UCSD-AML1 (cell line): ENCODE results near the gene PTPRM.

Experiments
- DNase-seq: peaks from one replicate; lab custom pipeline; 2025; ENCODE audit not compliant: unreplicated experiment; lab: John Stamatoyannopoulos, UW

PTPRM gene

DNA sequence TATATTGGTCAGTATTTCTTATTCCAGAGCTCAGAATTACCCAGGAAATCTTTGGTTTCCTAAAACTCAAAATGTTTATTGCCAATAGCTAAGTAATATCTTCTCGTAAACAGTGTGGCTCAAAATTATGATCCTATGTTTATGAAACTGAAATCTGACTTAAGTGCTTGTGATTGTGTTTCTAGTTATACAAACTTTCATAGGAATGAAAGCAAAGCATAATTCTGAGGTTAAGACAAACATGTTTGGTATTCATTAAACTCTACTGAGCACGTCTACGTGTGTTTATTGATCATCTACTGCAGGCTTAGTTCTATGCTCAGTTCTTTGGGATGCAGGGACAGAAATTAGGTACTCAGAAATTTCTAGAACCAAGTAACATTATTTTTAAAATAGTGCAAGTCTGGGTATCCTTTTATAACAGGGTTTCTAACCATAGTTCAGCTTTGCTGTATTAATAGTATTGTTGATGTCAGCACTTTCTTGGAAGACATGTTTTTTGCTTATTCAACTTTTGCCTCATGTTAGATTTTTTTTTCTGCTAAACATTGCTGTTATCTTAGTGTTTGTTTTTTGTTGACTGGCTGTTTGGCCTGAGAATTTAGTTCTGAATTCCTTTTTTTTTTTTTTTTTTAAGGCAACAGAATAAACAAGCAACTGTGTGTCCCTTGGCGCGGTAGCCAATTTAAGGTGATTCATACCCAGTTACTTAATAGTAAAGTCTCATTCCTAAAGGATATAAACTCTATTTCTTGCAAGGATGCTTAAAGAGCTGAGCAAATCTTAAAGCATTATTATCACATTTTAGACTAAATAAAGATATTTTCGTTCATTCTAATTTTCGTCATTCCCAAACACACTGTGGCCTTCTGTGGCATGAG is 31.3 kb downstream of the PTPRM start:
- no peak for DNase-seq

DNA sequence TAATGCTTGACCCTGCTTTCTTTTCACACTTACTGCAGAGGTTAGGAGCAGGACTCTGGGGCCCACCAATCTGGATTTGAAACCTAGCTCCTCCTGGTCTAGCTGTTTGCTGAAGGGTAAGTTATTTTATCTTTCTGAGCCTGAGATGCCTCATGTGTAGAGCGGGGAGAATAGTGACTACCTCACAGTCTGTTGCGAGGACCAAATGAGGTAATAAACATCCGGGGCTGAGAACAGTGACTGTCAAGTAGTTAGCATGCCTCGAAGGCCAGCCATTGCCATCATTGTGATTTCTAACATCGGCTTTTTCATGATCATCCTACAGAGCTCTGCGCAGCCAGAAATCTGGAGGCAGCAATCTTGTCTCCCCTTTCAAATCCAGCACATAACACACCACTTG is 32.9 kb downstream of the PTPRM start:
- no peak for DNase-seq

DNA sequence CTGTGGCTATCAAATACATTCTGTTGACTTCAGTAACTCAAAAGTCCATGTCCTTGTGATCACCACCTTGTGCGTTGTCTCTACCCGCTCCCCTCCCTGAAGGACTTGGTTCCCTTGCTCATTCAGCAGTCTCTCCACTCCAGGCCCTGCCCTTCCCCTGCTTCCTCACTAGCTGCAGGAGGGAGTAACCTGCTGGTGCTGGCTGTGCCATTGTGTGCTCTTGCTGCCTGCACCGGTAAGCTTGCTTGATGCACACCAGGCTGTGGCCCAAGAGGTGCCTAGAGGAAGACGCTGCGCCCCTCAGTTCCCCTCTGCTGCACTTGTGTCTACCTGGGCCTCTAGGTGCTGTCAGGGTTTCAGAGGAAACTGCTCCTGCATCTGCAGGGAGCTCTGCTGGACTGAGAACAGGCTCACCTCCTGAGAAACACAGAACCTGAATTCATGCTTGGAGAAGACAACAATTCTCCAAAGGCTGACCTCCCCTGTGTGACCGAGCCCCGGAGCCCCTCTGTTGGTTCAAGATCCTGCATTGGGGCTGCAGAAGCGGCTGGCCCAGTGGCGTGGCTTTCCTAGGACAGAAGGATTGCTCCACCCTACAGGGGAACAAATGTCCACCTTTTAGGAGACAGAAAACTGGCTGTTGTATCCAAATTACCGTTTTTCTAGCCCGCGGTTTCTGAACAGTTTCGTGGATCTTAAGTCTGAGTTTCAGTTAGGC is 33.6 kb downstream of the PTPRM start:
- DNase-seq = peak; percentile 23

DNA sequence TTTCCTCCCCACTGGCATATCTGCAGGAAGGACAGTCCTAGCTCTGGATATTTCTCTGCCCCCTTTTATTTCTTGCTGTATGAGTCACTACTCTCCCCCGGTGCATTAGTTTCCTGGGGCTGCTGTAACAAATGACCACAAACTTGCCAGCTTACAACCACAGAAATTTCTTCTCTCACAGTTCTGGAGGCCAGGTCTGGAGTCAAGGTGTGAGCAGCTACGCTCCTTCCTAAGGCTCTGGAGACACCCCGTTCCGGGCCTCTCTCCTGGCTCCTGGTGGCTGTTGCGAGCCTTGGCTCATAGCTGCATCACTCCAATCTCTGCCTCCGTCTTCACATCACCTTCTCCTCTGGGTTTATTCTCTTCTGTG is 34.1 kb downstream of the PTPRM start:
- DNase-seq = peak; percentile 29

DNA sequence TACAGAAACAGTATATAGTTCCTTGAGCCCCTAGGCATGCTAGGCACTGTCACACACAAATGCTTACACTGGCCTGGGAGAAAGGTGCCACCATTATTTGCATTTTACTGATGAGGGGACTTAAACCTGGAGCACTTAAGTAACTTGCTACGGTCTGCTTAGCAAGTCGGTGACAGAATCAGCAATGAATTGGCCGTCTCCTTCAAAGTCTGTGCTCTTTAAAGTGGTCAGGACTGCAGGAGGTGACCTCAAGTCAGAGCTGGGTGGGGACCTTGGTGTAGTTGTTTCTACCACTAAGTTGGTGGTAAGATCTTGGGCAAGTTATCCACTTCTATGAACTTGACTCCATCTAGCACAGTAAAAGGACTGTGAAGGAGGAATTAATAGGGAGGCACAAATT is 34.8 kb downstream of the PTPRM start:
- no peak for DNase-seq

DNA sequence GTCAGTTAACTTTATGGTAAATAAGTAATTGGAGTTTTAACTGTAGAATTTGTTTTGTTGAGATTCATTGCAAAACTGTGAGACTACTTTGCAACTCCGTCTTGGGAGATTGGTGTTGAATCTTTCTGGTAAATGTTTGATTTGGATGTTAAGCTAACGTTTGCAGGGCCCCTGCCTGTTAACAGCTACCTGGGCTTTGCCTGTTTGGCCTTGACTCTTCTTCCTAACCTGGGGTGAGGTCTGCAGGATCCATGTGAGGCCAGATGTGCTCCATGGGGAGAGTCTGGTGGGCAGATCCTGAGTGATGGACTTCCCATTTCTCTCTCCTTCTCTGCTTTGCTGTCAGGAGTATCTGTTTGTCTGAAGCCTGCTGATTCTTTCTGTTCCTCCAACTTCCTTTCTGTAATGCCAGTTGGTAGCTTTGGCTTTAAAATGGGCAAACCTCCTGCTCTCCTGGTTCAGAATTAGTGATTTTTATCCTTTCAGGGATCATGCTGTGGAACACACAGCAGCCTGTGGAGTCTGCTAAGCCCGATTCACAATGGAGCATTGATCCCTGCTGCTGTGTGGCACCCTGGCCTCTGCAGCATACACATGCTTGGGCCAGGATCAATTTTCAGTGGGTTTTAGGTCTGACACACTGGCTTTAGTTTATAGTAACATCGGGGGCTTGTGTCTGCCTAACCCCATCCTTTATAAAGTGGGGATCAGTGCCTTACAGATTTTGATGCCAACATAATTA is 36.3 kb downstream of the PTPRM start:
- DNase-seq = no peak

DNA sequence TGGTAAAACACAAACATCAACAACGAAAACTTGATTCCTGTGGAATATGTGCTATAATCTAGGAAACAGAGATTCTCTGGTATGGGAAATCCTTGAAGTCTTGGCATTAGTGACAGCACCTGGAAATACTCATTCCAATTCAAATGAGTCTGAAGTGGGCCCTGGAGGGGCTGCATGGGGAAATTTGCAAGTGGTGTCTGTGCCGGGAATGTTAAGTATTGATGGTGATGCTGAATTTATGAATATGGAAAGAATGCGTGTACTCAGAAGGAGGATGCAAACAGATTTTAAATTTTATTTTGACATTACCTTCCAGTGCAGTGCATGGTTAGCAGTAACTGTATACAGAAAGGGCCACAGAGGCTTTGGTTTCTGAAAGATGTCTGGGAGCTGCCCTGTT is 37.2 kb downstream of the PTPRM start:
- DNase-seq = no peak

DNA sequence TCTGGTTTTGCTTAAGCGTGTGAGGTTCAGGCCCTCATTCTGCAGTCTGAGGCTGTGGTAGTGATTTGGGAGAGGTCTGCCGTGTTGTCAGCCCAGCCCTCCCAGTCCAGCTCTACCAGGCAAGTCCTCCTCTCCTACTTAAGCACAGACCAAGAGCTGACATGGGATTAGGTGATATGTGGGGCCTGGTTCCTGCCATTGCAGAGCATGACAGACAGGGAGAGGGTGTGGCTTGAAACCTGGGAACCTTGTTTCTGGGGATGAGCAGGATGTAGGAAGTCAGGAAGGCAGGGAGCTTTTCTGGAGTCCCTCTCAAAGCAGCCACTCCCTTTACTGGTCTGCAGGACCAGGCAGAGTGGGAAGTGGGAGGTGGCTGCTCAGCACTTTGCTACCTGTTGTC is 38.6 kb downstream of the PTPRM start:
- DNase-seq = no peak

DNA sequence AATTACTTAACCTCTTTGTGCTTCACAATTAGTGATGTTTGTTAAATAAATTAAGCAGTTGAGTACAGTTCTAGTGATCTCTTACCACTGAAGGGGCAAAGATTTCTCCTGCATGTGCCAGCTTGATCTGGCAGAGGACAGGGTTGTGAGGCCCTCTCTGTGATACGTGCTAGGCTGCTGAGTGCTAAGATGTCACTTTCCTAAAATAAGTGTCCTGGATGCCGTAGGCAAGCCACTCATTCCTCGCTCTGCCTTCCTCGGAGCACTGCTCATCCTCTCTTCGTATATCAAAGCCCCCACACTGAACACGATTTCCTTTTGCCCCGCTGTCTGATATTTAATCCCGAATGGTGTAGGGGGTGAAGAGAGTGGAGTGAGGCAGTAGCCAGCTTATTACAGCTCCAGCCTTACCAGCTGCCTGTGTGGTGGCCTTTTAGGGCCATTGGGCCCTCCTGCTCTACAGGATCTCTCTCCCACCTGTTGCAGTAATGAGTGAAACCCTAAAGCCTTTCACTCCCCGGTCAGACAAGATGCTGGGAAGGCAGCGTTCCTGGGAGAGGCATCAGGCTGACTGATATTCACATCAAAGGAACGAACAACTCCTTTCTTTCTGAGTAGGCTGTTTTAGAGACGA is 40.5 kb downstream of the PTPRM start:
- DNase-seq = no peak

DNA sequence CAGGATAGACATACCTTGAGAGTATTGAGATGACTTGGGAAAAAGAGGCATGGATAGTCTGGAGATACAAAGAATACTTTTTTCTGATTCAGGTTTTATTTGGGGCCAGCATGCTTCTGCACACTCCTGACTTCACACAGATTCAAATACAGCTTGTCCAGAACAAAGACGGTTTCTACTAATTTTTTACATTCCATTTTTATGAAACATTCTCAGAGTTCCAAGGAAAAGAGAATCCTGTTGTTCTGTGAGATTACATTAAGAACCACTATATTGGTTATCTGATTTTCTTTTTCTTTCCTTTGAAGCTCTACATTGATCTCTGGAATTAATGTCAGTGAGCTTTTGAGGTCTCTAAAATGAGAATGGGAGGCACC is 41.0 kb downstream of the PTPRM start:
- DNase-seq = no peak

DNA sequence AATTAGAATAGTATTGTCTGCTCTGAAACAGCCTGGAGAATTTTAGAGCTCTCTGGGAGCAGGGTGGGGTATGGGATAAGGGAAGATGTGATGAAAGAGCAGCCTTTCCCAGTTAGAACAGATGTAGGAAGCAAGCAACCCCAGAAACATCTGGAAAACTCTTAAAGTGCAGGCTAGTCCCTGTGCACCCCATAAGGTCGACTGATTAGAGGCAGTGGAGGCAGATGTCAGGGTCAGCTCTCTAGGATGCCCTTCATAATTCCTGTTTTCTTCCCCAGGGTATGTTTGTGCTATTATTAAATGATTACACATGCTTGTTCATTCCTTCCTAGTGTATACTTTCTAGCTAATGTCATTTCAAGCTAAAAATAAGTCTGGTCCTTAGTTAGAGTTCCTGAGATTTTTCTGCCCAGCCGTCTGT is 41.7 kb downstream of the PTPRM start:
- DNase-seq = no peak

DNA sequence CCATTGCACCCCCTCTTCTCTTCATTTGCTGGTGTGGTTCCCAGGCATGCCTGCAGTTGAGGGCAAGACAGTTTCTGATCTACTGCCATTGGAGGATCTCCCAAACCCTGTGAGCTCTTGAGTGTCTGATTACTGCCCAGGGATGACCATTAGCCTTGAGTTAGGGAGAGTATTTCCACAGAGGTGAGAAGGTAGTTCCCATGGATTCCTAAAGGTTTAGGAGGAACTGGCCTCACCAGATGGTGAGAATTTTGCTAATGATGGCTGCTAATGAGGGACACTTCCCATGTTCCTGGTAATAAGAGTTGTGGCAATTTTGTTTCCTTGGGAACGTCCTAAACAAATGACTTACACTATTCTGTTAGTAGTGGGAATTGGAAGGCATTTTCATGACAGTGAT is 42.5 kb downstream of the PTPRM start:
- DNase-seq = no peak

DNA sequence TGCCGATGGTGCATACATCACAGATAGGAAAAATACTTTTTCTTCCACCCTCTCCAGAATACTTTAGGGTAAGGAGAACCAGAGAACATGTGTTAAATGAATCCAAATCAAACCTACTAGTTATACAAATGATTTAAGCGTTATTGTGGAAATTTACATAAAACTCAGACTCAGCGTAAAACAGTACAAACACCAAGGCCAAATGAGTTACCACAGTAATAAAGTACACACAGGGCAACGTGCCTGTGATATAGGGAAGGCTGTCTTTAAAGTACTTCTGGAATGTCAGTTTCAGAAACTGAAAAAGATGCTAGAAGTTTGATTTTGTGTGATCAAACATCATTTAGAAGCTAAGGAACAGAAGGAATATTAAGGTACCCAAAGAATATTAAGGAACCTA is 46.9 kb downstream of the PTPRM start:
- DNase-seq = no peak

DNA sequence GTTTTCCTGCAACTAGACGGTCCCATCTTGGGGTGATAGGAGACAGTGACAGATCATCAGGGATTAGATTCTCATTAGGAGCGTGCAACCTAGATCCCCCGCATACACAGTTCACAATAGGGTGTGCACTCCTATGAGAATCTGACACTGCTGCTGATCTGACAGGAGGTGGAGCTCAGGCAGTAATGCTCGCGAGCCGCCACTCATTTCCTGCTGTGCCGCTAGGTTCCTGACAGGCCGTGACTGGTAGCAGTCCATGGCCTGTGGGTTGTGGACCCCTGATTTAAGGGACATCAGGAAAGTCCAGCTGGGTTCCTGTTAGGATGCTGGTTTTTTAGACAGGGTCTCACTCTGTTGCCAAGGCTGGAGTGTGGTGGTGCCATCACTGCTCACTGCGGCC is 48.7 kb downstream of the PTPRM start:
- no peak for DNase-seq

DNA sequence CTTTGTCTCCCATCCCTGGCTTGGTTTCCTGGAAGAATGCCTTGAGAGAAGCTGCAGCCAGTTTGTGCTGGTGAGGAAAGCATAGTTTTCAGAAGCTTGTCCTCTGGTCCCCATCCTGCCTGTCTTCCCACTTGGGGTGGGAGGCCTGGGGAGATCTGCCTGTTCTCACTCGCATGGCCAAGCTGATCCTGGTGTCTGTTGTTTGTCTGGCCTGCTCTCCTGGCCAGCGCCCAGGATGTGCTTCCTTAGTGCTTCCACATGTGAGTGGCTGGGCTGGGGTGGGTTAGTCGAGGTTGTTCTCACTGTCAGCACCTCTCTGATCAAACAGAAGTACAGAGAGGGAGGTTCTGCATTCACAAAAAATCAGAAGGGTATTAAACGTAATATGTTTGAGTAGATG is 49.5 kb downstream of the PTPRM start:
- DNase-seq = no peak

DNA sequence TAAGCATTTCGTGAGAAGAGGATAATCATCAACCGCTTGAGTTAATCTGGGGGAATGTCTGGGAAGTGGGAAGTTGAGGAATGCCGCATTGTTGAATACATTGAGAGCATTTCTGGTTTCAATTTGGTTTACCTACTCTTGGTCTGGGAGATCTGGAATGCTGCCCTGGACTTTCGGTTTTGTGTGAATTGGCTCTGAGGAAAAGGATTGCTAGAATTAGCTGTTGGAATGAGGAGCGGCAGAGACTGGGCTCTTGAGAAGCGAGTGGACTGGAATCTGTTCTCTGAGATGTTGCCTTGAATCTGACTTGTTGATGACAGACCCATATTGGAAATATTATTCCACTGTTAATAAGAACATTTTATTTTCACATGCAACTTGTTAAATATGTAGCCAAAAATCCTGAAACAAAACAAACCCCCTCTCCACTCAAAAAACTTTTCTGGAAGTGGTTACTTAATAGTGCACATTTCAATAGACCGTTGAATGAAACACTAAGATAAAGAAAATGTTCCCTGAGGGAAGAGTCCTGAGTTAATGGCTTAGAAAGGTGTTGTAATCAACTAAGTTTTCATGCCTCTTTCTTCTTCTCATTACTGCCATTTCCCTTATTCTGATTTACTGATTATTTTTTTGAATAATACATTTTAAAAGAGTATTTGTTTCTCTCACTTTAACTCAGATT is 50.8 kb downstream of the PTPRM start:
- no peak for DNase-seq

DNA sequence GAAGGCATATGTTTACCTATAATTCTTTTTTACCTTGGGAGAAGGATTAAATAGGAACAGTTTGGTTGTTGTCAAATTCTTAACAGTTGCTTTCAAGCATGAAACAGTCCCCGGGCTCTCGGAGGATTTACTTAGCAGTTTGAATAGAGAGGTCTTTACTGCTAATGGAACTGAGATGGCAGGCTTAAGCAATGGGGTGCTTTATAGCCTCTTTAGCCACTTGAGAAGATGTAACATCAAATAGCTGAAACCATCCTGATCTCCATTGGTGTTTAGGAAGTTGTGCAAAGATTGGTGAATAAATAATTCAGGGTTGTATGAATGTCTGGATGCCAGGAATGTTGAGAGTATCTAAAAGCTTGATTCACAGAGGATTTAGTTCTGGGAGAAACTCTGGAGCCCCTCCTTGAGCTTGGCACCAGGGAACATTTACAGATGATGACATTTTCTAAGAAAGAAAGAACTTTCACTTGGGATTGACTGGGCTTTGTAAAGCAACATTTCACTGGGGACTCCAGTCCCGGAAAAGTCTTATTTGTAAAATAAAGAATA is 51.9 kb downstream of the PTPRM start:
- no peak for DNase-seq

DNA sequence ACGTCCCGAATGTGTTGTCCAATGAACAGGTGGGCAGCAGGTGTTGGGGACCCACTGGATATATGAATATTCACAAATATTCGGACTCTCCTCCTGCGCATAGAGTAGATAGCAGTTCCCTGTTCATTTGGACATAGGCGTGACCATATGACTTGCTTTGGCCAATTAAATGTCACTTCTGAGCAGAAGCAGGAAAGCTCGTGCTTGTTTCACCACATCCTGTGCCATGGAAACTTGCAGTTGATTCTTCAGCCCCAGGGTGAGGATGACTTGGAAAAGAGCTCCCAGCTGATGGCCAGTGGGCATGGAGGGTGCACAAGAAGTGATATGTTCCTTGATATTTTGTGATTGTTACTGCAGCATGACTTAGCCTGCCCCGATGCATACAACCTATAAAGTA is 52.6 kb downstream of the PTPRM start:
- no peak for DNase-seq

DNA sequence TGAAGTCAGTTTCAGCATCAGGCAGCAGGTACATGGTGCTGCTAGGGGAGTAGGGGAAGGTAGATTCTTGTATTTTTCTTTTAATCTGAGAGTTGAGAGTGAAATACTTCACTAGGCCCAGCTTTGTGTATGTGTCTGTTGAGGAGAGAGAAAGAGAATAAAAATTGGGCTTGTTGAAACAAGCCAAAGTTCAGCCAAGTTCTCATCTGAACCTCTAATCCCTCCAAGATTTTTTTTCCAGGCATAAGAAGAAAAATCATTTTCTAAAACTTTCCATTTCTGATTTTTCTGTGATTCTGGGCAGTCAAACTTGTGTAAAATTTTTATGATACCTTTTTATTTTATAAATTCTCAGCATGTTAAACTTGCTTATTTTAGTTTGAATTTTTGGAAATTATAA is 55.6 kb downstream of the PTPRM start:
- no peak for DNase-seq

DNA sequence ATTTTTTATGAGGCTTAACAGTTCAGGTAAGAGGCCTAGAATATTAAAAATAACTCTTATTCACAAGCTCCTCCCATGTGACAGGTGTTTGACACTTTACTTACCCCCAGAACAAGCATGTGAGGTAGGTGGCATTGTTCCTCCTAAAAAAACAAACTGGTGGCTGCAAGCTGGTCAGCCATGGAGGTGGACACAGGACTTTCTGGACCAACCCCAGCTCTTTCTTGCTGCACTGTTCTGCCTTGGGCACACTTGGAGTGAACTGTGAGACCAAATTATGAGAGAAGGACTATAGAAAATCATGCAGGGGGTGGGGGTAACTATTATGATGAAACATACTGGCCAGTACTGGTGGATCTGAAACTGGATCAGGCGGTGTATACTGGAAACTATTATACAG is 56.6 kb downstream of the PTPRM start:
- DNase-seq = no peak

DNA sequence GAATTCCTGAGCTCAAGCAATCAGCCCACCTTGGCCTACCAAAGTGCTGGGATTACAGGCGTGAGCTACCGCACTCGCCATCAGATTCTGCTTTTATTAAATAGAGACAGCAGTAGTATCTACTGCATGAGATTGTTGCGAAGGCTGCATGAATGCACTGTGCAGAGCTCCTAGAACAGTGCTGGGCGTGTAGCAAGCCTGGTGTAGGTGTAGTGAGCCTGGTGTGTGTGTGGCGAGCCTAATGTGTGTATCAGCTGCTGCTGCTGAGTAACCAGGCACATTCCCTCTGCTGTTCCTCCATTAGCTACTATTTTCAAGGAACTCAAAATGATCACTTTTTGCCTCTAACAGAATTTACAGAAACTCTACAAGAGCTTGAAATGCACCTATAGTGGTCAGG is 57.6 kb downstream of the PTPRM start:
- no peak for DNase-seq
